Glomerular visceral epithelial cell (primary cell): ENCODE results near the gene KIF5A.
A peak's percentile ranks its signal among the peaks of the same experiment; 100 is the strongest.
"Not testable (repeated sequence)": the region's sequence is repeated elsewhere in the genome, so short reads cannot be mapped to it uniquely, and the experiment has no call there.

Source experiments
- DNase-seq: peaks from one replicate; pipeline ENCODE4 v3.0.0-alpha.2; 2016; ENCODE audit errors: extremely low spot score

Gene KIF5A

GRCh38 chr12:57584050-57584449, 34.2 kb downstream of the KIF5A start:
- no peak for DNase-seq

- DNase-seq, result no peak
Measured at GRCh38 chr12:57584690-57585089, 34.8 kb downstream of the KIF5A start.

GRCh38 chr12:57585156-57585555, 35.3 kb downstream of the KIF5A start:
- no peak for DNase-seq

- DNase-seq, result no peak
Measured at GRCh38 chr12:57586128-57586527, 36.3 kb downstream of the KIF5A start.

- no peak for DNase-seq
Measured at GRCh38 chr12:57586832-57587429, 37.1 kb downstream of the KIF5A start.

- DNase-seq, result not testable (repeated sequence)
Measured at GRCh38 chr12:57588951-57589610, 39.2 kb downstream of the KIF5A start.

- no peak for DNase-seq
Measured at GRCh38 chr12:57590479-57590863, 40.6 kb downstream of the KIF5A start.

- DNase-seq, result peak; percentile 84
Measured at GRCh38 chr12:57590864-57591781, 41.3 kb downstream of the KIF5A start, which contains the start of gene PIP4K2C. Gene PIP4K2C, plus strand, starts transcription at chr12:57591192. Its CDS starts 98 bp downstream, at chr12:57591290.

- DNase-seq, result no peak
Measured at GRCh38 chr12:57591782-57592325, 42.0 kb downstream of the KIF5A start.

- no peak for DNase-seq
Measured at GRCh38 chr12:57592551-57593165, 42.8 kb downstream of the KIF5A start.

GRCh38 chr12:57593187-57593586, 43.3 kb downstream of the KIF5A start:
- no peak for DNase-seq

GRCh38 chr12:57600395-57600794, 50.6 kb downstream of the KIF5A start:
- no peak for DNase-seq

GRCh38 chr12:57602544-57602943, 52.7 kb downstream of the KIF5A start:
- no peak for DNase-seq

GRCh38 chr12:57603324-57603723, 53.5 kb downstream of the KIF5A start:
- no peak for DNase-seq

- no peak for DNase-seq
Measured at GRCh38 chr12:57603815-57604453, 54.1 kb downstream of the KIF5A start.

GRCh38 chr12:57604454-57604991, 54.7 kb downstream of the KIF5A start, which contains the start of gene DTX3:
Gene DTX3, plus strand, starts transcription at chr12:57604824. Its CDS starts 1,694 bp downstream, at chr12:57606518.
- no peak for DNase-seq

GRCh38 chr12:57604992-57605810, 55.4 kb downstream of the KIF5A start:
- DNase-seq, result no peak

GRCh38 chr12:57605811-57606311, 56.0 kb downstream of the KIF5A start:
- DNase-seq, result no peak

- no peak for DNase-seq
Measured at GRCh38 chr12:57606399-57606798, 56.6 kb downstream of the KIF5A start.

- no peak for DNase-seq
Measured at GRCh38 chr12:57606821-57607220, 57.0 kb downstream of the KIF5A start.
